ENCODE measurements around the gene SH3BP2. TPM values are rescaled to one million over a fixed set of nuclear protein-coding genes. Genes with fewer than 3 reads are reported as not detected.

SH3BP2 gene
- polyA plus RNA-seq, 1 donor from 2014 or later: 87.9 TPM

DNA sequence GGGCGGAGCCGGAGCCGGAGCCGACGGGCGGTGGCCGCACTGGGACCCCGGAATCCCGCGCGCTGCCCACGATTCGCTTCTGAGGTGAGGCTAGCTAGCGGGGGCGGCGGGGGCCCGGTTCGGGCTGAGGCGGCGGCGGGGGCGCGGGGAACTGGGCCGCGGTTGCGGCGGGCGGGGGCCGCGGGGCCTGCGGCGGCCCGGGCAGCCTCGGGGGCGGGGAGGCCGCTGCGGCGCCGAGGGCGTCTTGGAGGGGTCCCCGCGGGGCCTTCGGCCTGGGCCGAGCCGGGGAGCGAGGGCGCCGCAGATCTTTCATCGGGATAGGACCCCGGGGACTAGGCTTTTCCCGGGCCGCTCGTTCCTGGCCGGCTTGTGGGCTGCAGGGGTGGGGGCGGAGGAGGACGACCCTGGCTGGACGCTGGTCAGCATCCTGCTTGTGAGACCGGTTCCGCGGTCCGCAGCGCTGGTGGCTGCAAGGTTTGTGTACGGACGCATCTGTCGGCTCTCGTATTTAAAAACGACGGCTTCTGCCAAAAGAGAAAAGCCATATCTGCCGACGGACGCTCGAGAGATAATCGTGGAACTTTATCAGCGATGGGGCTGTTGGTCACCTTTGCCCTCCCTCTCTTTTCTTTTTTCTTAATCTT is 51.2 kb downstream of the SH3BP2 start:
- H3K27me3 ChIP-seq (ENCODE audit: insufficient read depth, low read depth, low read length): no peaks in the 10 kb centered on the region
- peak overlapping the region; percentile 83 for H3K27ac ChIP-seq (ENCODE audit: low read length)
- H3K36me3 ChIP-seq (ENCODE audit: insufficient read depth, low read length): no peaks in the 10 kb centered on the region
- no peaks in the 10 kb centered on the region for H4K20me1 ChIP-seq (ENCODE audit: insufficient read depth)
- peaks cover 46% of the 10 kb centered on the region for H3K79me2 ChIP-seq (replicated peaks; ENCODE audit: insufficient read depth, low read length)
- H3K4me3 ChIP-seq (ENCODE audit: low read length): peak overlapping the region; percentile 95
- TF ChIP-seq TAF1 (IDR thresholded peaks at IDR 0.05; ENCODE audit: low read depth): no peak
- TF ChIP-seq REST (IDR thresholded peaks at IDR 0.05; ENCODE audit: borderline replicate concordance): no peak
- TF ChIP-seq, protein P1, sequence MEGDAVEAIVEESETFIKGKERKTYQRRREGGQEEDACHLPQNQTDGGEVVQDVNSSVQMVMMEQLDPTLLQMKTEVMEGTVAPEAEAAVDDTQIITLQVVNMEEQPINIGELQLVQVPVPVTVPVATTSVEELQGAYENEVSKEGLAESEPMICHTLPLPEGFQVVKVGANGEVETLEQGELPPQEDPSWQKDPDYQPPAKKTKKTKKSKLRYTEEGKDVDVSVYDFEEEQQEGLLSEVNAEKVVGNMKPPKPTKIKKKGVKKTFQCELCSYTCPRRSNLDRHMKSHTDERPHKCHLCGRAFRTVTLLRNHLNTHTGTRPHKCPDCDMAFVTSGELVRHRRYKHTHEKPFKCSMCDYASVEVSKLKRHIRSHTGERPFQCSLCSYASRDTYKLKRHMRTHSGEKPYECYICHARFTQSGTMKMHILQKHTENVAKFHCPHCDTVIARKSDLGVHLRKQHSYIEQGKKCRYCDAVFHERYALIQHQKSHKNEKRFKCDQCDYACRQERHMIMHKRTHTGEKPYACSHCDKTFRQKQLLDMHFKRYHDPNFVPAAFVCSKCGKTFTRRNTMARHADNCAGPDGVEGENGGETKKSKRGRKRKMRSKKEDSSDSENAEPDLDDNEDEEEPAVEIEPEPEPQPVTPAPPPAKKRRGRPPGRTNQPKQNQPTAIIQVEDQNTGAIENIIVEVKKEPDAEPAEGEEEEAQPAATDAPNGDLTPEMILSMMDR (IDR thresholded peaks at IDR 0.05; ENCODE audit: poor library complexity, severe bottlenecking): no peak
- no peak for TF ChIP-seq RAD21 (conservative IDR thresholded peaks at IDR 0.05)
- H3K9me2 ChIP-seq (ENCODE audit: insufficient read depth, low read length): no peaks in the 10 kb centered on the region
- H2AFZ ChIP-seq (ENCODE audit: low read depth, low read length): peak overlapping the region; percentile 38
- H3K4me2 ChIP-seq (ENCODE audit: low read length): peak overlapping the region; percentile 60
- peak overlapping the region; percentile 95 for H3K9ac ChIP-seq (ENCODE audit: low read length)
- H3F3A ChIP-seq (ENCODE audit: insufficient read depth, low read length, poor library complexity, severe bottlenecking): no peaks in the 10 kb centered on the region
- H3K9me3 ChIP-seq (ENCODE audit: low read length): no peaks in the 10 kb centered on the region

- H4K20me1 ChIP-seq (ENCODE audit: insufficient read depth): peaks cover 13% of the 10 kb centered on the region
- no peaks in the 10 kb centered on the region for H3K9me2 ChIP-seq (ENCODE audit: insufficient read depth, low read length)
- H3K27ac ChIP-seq (ENCODE audit: low read length): no peak overlapping the region
- peak overlapping the region; percentile 41 for H3K4me2 ChIP-seq (ENCODE audit: low read length)
- peak overlapping the region; percentile 95 for H3K4me3 ChIP-seq (ENCODE audit: low read length)
- H2AFZ ChIP-seq (ENCODE audit: low read depth, low read length): no peak overlapping the region
- peaks cover 62% of the 10 kb centered on the region for H3K79me2 ChIP-seq (replicated peaks; ENCODE audit: insufficient read depth, low read length)
- no peaks in the 10 kb centered on the region for H3K9me3 ChIP-seq (ENCODE audit: low read length)
- H3K9ac ChIP-seq (ENCODE audit: low read length): no peak overlapping the region
- H3K36me3 ChIP-seq (ENCODE audit: insufficient read depth, low read length): no peaks in the 10 kb centered on the region
- no peaks in the 10 kb centered on the region for H3F3A ChIP-seq (ENCODE audit: insufficient read depth, low read length, poor library complexity, severe bottlenecking)
- no peaks in the 10 kb centered on the region for H3K27me3 ChIP-seq (ENCODE audit: insufficient read depth, low read depth, low read length)
- no peak for TF ChIP-seq TAF1 (IDR thresholded peaks at IDR 0.05; ENCODE audit: low read depth)
- TF ChIP-seq EZH2 (IDR thresholded peaks at IDR 0.05; ENCODE audit: borderline replicate concordance, insufficient read depth, low read length, poor library complexity, severe bottlenecking): no peak
- TF ChIP-seq EP300 (conservative IDR thresholded peaks at IDR 0.05; ENCODE audit: poor library complexity, severe bottlenecking): no peak
- no peak for TF ChIP-seq MXI1 (conservative IDR thresholded peaks at IDR 0.05; ENCODE audit: poor library complexity, severe bottlenecking)
- no peak for TF ChIP-seq REST (IDR thresholded peaks at IDR 0.05; ENCODE audit: borderline replicate concordance)
- TF ChIP-seq POLR2AphosphoS5 (IDR thresholded peaks at IDR 0.05): no peak
- TF ChIP-seq SMC3 (conservative IDR thresholded peaks at IDR 0.05; ENCODE audit: poor library complexity): no peak
- TF ChIP-seq, protein P1 (IDR thresholded peaks at IDR 0.05; ENCODE audit: poor library complexity, severe bottlenecking): no peak
- TF ChIP-seq RAD21 (conservative IDR thresholded peaks at IDR 0.05): no peak
These were observed 53.3 kb downstream of the SH3BP2 start for GRCh38 chr4:2846172-2846571.

All from neural cell (in vitro differentiated cells).